GM18519 (cell line): Measurements from ENCODE around the gene CCDC24.

ENCODE experiments used
- ATAC-seq: cut with Tn5 transposase; IDR thresholded peaks from one replicate; pipeline ENCODE4 v1.9.1; 2021; ENCODE audit warnings: mild to moderate bottlenecking, moderate library complexity; ENCODE audit not compliant: unreplicated experiment, low FRiP score

The CCDC24 gene

DNA sequence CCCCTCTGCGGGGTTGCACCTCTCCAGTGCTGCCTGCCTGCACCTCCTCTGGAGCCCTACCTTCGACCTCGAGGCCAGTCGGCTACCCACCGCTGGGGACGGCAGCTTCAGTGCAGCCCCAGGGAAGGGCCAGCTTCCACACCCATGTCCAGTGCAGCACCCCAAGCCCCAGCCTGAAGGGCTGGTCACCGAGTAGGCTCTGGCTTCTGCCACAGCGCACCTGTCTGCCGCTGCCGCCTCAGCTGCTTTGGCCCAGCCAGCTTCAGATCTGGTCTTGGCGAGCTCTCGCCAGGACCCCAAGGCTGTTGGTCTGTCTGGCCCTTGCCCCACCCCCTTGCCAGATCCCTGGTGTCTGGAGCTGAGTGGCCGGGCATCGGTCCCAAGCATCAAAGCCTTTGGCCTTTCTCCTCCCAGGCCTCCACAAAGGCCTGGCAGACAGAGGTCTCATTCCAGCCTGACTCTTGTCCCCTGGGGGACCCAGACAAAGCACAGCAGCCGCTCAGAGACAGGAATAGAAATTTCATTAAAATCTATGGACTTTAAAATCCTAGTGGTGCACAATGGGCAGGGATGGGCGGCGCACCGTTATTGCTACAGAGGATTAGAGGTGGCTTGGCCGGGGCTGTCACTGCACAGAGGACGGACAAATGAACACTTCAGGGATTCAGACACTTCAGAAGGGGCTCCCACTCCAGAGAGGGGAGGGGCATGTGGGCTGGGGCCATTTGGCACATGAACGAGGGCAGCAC lies 4.8 kb downstream of the CCDC24 start:
- ATAC-seq = no peak

DNA sequence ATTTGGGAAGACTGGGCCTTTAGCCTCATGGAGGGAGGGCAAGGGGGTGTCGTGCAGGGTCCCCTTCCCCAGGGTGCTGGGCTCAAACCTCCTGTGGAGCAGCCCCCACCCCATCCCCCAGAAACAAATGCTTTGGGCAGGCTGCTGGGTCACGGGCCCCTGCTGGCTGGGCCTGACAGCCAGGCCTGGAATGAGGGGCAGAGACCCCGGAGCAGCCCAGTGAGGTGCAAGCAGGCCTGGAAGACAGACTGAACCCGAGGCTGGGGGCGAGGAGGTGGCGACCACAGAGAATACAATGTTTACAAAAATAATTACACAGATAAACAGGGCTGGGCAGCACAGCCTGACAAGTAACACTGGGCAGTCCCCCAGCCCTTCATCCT lies 5.3 kb downstream of the CCDC24 start:
- no peak for ATAC-seq

- ATAC-seq = no peak
Measured at GRCh38 chr1:43997295-43997999, 6.0 kb downstream of the CCDC24 start.

- ATAC-seq = no peak
Measured at GRCh38 chr1:43998000-43998378, 6.6 kb downstream of the CCDC24 start.

- ATAC-seq = no peak
Measured at GRCh38 chr1:43999455-43999854, 8.1 kb downstream of the CCDC24 start.

- no peak for ATAC-seq
Measured at GRCh38 chr1:44000122-44000665, 8.8 kb downstream of the CCDC24 start.

- no peak for ATAC-seq
Measured at GRCh38 chr1:44002165-44002564, 10.8 kb downstream of the CCDC24 start.

DNA sequence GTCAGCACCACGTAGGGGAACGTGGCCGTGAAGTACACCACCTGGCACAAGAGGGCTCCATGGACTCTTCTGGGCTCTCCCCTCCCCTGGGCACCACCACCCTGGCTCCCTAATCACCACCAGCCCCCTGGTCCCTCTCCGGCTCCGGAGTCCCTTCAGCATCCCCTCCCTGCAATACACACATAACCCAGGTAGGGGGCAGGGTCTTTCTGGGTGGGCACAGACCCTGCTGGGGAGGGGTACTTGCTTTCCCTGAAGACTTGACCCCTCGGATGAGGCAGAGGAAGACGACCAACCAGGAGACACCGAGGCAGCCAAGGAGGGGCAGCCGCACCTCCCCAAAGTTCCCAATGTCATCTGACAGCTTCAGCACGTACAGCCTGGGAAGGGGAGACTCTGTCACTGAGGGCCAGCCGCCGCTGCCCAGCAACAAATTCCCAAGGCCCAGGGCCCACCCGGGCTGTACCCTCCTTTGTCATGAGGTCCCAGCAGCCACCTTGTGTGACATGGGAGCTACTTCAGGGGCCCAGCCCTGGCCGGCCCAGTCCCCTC lies 11.3 kb downstream of the CCDC24 start:
- ATAC-seq = no peak

GRCh38 chr1:44008259-44008658 lies 16.9 kb downstream of the CCDC24 start:
- no peak for ATAC-seq

DNA sequence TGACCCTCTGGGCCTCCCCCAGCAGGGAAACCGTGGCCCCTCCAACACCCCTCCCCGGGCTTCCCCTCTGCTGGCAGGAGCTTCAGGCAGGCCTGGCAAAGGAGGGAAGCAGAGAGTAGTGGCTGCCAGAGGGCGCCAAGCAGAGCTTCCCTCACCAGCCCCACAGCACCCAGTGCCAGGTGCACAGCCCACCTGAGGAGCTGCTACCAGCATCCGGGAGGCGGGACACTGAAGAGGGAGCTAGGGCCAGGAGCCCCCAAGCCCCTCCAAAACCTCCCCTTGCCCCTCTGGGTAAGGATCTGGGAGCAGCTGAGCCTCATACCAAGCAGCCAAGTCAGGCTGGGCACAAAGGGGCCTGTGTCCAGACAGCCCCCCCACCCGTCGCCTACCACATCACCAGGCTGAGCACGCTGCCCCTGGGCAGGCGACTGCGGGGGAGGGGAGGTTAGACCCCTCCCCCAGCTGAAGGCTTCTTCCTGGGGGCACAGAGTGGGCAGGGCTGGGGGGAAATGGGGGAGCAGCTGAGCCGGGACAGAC lies 19.6 kb downstream of the CCDC24 start:
- no peak for ATAC-seq

DNA sequence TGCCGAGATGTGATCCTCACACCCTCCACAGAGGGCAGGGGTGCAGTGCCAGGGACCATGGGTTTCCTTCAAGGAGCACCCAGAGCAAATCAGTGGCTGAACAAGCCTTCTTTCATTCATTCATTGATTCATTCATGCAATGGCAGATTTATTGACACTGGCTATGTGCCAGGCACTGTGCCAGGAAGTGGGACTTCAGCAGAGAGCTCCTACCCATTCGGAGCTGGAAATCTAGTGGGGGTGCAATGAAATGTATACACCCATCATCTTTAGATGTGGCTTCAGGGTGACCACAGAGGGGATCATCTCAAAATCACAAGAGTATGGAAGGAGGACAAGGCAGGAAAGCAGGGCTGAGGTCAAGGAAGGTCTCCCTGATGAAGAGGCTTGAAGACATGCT lies 21.0 kb downstream of the CCDC24 start:
- no peak for ATAC-seq

- ATAC-seq = no peak
Measured at GRCh38 chr1:44012941-44013609, 21.7 kb downstream of the CCDC24 start.

DNA sequence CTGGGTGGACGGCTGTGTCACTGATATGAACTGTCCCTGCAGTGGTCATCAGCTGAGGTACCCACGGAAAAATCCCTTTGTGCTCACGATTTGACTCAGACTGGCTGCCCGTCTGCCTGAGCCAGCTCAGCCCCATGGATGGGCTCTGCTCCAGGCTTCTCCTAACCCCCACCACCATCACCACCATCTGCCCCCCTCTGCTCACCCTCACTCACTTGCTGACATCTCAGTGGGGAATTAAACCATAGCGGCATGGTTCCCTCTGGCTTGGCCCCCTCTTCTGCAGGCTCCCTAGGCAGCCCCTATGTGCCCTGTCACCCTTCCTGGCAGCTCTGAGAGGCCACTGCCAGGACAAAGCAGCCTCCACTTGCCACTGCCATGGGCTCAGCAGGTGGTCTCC lies 22.6 kb downstream of the CCDC24 start:
- ATAC-seq = no peak

GRCh38 chr1:44014365-44015104 lies 23.1 kb downstream of the CCDC24 start:
- no peak for ATAC-seq

- ATAC-seq = no peak
Measured at GRCh38 chr1:44015206-44015605, 23.8 kb downstream of the CCDC24 start.

GRCh38 chr1:44016041-44016889 lies 24.9 kb downstream of the CCDC24 start:
- no peak for ATAC-seq

GRCh38 chr1:44016890-44017400 lies 25.5 kb downstream of the CCDC24 start:
- no peak for ATAC-seq

DNA sequence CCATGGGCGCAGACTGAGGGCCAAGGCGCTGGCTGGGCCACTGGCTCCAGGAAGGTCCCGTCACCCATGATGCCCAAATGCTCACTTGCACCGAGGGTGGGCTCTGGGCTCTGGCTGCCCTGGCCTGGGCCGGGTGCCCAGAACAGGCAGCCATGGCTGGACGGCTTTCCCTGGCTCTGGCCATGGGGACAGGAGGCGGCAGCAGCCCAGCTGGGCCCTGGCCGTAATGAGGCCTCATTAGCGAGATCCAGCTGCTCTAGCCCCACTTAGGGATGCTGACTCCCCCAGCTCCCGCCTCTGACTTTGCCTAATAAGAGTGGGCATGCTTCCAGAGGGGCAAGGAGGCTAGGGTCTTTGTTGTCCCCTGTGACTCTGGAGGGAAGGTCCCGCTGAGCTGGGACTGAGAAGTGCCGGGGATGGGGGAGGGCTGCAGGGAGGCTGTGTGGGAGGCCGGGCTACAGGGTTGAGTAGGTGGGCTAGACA lies 28.1 kb downstream of the CCDC24 start:
- ATAC-seq = no peak

DNA sequence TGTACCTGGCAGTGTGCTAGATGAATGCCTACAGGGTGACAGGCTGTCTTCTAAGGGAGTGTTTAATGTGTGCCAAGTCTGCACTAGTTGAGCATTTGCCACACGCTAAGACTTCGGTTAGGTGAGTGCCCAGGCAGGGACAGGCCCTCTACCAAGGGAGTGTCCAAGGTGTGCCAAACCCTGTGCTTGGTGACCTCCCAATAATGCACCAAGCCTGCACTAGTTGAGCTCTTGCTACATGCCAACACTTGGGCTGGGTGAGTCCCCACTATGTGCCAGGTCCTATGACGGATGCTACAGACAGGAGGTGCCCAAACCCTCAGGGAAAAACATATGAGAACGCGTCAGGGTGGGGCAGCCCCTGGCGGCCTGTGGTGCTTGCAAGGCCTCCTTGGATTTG lies 29.1 kb downstream of the CCDC24 start:
- no peak for ATAC-seq
